HEK293 (cell line): ENCODE measurements around the gene ART1.

Experiments
- CTCF ChIA-PET: fragments of 350-600 bp; formaldehyde crosslinking; extraction: SDS; loops from one replicate; lab custom pipeline; 2021; ENCODE audit warnings: antibody characterized with exemption; lab: Yijun Ruan, JAX
- POLR2A ChIA-PET: fragments of 300-600 bp; formaldehyde crosslinking; extraction: SDS; loops from one replicate; lab custom pipeline; 2020; ENCODE audit warnings: antibody characterized with exemption, inconsistent platforms; lab: Yijun Ruan, JAX
- H3K27ac ChIP-seq: fragments of 200-500 bp; sonication (Bioruptor generic); 2 replicates; pipeline ENCODE4 v1.5.1; 2014; ENCODE audit warnings: low read depth, low read length, control low read depth, inconsistent platforms; ENCODE audit errors: extremely low read depth
- H3K36me3 ChIP-seq, 2 experiments: fragments of 200-500 bp in 1 of 2; sonication (Bioruptor generic) in 1 of 2; 1 replicate in 1 of 2; 2 replicates in 1 of 2; pipeline ENCODE4 v1.5.1; 2014 to 2017; ENCODE audit warnings: inconsistent platforms in 2 of 2, low read length in 2 of 2; ENCODE audit not compliant: control insufficient read depth in 2 of 2, insufficient read depth in 1 of 2
- H3K4me1 ChIP-seq: fragments of 200-500 bp; sonication (Bioruptor generic); 2 replicates; pipeline ENCODE4 v1.5.1; 2014; ENCODE audit warnings: mild to moderate bottlenecking, low read length, inconsistent platforms; ENCODE audit not compliant: control insufficient read depth, insufficient read depth
- H3K4me3 ChIP-seq: 2 replicates; pipeline ENCODE4 v1.5.1; 2011; ENCODE audit warnings: low read depth, mild to moderate bottlenecking, control low read depth, low read length, moderate library complexity
- H3K9me3 ChIP-seq: fragments of 200-500 bp; sonication (Bioruptor generic); 2 replicates; pipeline ENCODE4 v1.5.1; 2014; ENCODE audit warnings: low read depth, low read length, inconsistent platforms; ENCODE audit not compliant: control insufficient read depth, insufficient read depth
- PBX3 ChIP-seq: sonication (generic); formaldehyde crosslinking; IDR thresholded peaks from 2 replicates; pipeline ENCODE4 v1.8.1; 2022; ENCODE audit warnings: mild to moderate bottlenecking, moderate library complexity, missing genetic modification reagents
- ZBTB8A ChIP-seq: fragments of 450-650 bp; formaldehyde crosslinking; IDR thresholded peaks from 2 replicates; pipeline ENCODE4 v1.5.1; 2016; ENCODE audit warnings: missing biosample characterization, missing genetic modification characterization
- ZFP3 ChIP-seq: fragments of 450-650 bp; formaldehyde crosslinking; IDR thresholded peaks from 2 replicates; pipeline ENCODE4 v1.5.1; 2016; ENCODE audit warnings: low read depth, missing biosample characterization, missing genetic modification characterization
- ZFP41 ChIP-seq: fragments of 450-650 bp; formaldehyde crosslinking; IDR thresholded peaks from 2 replicates; pipeline ENCODE4 v1.5.1; 2016; ENCODE audit warnings: missing biosample characterization, missing genetic modification characterization, borderline replicate concordance
- ZNF175 ChIP-seq: fragments of 450-650 bp; formaldehyde crosslinking; IDR thresholded peaks from 2 replicates; pipeline ENCODE4 v1.5.1; 2016; ENCODE audit warnings: missing biosample characterization, missing genetic modification characterization
- ZNF214 ChIP-seq: fragments of 450-650 bp; formaldehyde crosslinking; IDR thresholded peaks from 2 replicates; pipeline ENCODE4 v1.5.1; 2017; ENCODE audit warnings: missing biosample characterization, mild to moderate bottlenecking, missing genetic modification characterization, borderline replicate concordance
- ZNF362 ChIP-seq: fragments of 450-650 bp; formaldehyde crosslinking; IDR thresholded peaks from 2 replicates; pipeline ENCODE4 v1.5.1; 2016; ENCODE audit warnings: missing biosample characterization, missing genetic modification characterization
- ZNF501 ChIP-seq: fragments of 450-650 bp; formaldehyde crosslinking; IDR thresholded peaks from 2 replicates; pipeline ENCODE4 v1.5.1; 2016; ENCODE audit warnings: missing biosample characterization, missing genetic modification characterization
- ZNF510 ChIP-seq: fragments of 450-650 bp; formaldehyde crosslinking; IDR thresholded peaks from 2 replicates; pipeline ENCODE4 v1.5.1; 2018; ENCODE audit warnings: mild to moderate bottlenecking, missing genetic modification characterization, missing biosample characterization; ENCODE audit not compliant: insufficient replicate concordance
- ZNF560 ChIP-seq: fragments of 450-650 bp; formaldehyde crosslinking; IDR thresholded peaks from 2 replicates; pipeline ENCODE4 v1.5.1; 2017; ENCODE audit warnings: missing biosample characterization, missing genetic modification characterization, borderline replicate concordance
- TF ChIP-seq, protein P1 (sequence below): fragments of 450-650 bp; formaldehyde crosslinking; IDR thresholded peaks from 2 replicates; pipeline ENCODE4 v1.5.1; 2016; ENCODE audit warnings: missing biosample characterization, missing genetic modification characterization
- TF ChIP-seq, protein P2 (sequence below): fragments of 450-650 bp; formaldehyde crosslinking; IDR thresholded peaks from 2 replicates; pipeline ENCODE4 v1.5.1; 2016; ENCODE audit warnings: missing biosample characterization, missing genetic modification characterization

ART1 gene

GRCh38 chr11:3660960-3661359 is 16.0 kb downstream of the ART1 start:
- Histone ChIP-seq H3K36me3 (peaks cover 0 to 19% of the 10 kb centered on the region in 2 experiments; a peak in 1 of 3 replicates), H3K4me1 (no peaks in the 10 kb centered on the region), H3K27ac (no peak overlapping the region), H3K4me3 (no peak overlapping the region), H3K9me3 (no peaks in the 10 kb centered on the region)
- TF ChIP-seq, protein P1, sequence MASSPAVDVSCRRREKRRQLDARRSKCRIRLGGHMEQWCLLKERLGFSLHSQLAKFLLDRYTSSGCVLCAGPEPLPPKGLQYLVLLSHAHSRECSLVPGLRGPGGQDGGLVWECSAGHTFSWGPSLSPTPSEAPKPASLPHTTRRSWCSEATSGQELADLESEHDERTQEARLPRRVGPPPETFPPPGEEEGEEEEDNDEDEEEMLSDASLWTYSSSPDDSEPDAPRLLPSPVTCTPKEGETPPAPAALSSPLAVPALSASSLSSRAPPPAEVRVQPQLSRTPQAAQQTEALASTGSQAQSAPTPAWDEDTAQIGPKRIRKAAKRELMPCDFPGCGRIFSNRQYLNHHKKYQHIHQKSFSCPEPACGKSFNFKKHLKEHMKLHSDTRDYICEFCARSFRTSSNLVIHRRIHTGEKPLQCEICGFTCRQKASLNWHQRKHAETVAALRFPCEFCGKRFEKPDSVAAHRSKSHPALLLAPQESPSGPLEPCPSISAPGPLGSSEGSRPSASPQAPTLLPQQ (tag by site-specific recombination) = no peak
- TF ChIP-seq ZFP41 (tag by site-specific recombination) = no peak
- POLR2A ChIA-PET = no interaction called here
- CTCF ChIA-PET = no interaction called here

DNA sequence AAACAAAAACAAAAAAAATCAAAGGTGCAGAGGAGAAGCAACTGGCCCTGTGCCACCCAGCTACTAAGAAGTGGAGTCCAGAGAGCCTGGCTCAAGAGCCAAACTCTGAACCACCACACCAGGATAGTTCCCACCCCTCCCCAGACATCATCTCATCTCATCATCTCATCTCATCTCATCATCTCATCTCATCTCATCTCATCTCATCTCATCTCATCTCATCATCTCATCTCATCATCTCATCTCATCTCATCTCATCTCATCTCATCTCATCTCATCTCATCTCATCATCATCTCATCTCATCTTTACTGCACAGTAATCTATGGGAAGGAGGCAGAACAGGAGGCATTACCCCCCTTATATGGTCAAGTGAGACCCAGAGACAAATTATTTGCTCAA is 17.9 kb downstream of the ART1 start:
- CTCF ChIA-PET = interaction anchor here (1.1 kb wide), 1 partner anchor 19 kb away, joined by 3 read pairs; no protein-coding TSS in a partner anchor
- Histone ChIP-seq H3K9me3 (no peaks in the 10 kb centered on the region), H3K4me3 (no peak overlapping the region), H3K27ac (no peak overlapping the region), H3K36me3 (peaks cover 0 to 38% of the 10 kb centered on the region in 2 experiments; a peak in 1 of 3 replicates), H3K4me1 (no peaks in the 10 kb centered on the region)
- POLR2A ChIA-PET = no interaction called here
- no peak for TF ChIP-seq ZFP3 (tag by site-specific recombination)
- TF ChIP-seq ZNF214 (tag by site-specific recombination) = no peak
- TF ChIP-seq, protein P2, sequence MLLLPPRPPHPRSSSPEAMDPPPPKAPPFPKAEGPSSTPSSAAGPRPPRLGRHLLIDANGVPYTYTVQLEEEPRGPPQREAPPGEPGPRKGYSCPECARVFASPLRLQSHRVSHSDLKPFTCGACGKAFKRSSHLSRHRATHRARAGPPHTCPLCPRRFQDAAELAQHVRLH = no peak
- no peak for TF ChIP-seq PBX3 (CRISPR knock-in tag)
- no peak for TF ChIP-seq ZNF362 (tag by site-specific recombination)
- TF ChIP-seq, all 188 proteins: peak for 0

GRCh38 chr11:3664032-3664630 is 19.2 kb downstream of the ART1 start:
- Histone ChIP-seq H3K9me3 (no peaks in the 10 kb centered on the region), H3K36me3 (peaks cover 0 to 45% of the 10 kb centered on the region in 2 experiments; a peak in 1 of 3 replicates), H3K27ac (no peak overlapping the region), H3K4me1 (no peaks in the 10 kb centered on the region), H3K4me3 (no peak overlapping the region)
- ChIA-PET CTCF (no interaction called here), POLR2A (interaction anchor here (0.6 kb wide), 1 partner anchor 34 kb away, joined by 3 read pairs; no protein-coding TSS in a partner anchor)
- TF ChIP-seq ZNF560 (tag by site-specific recombination) (no peak), ZNF175 (no peak), ZBTB8A (no peak), ZNF501 (tag by site-specific recombination) (no peak), ZNF510 (tag by site-specific recombination) (no peak)
- TF ChIP-seq, protein P2 = no peak
- TF ChIP-seq, all 188 proteins: peak for 0
